Measurements from ENCODE around the gene SLC66A2.

GRCh38 chr18:79871481-79872091 is 79.9 kb downstream of the SLC66A2 start:
- TF ChIP-seq ZNF567 (CRISPR knock-in tag; IDR thresholded peaks at IDR 0.05; ENCODE audit: borderline replicate concordance) (no peak), POLR2AphosphoS5 (IDR thresholded peaks at IDR 0.05; ENCODE audit: low read depth, low read length) (no peak), CTCF (CRISPR knock-in tag; IDR thresholded peaks at IDR 0.05) (no peak), FUBP1 (CRISPR knock-in tag; IDR thresholded peaks at IDR 0.05; ENCODE audit: borderline replicate concordance) (no peak), ZFP36 (IDR thresholded peaks at IDR 0.05; ENCODE audit: borderline replicate concordance, low read depth, low read length, partially characterized antibody) (no peak), TAF1 (CRISPR knock-in tag; IDR thresholded peaks at IDR 0.05) (no peak), CHD2 (IDR thresholded peaks at IDR 0.05; ENCODE audit: low read depth, low read length) (no peak), EZH2 (conservative IDR thresholded peaks at IDR 0.05; ENCODE audit: low read depth, low read length) (no peak), NR3C1 (CRISPR knock-in tag; IDR thresholded peaks at IDR 0.05) (no peak), MBNL3 (CRISPR knock-in tag; conservative IDR thresholded peaks at IDR 0.05) (no peak)
